Measurements from ENCODE around the gene KCNH3.
A peak's percentile ranks its signal among the peaks of the same experiment; 100 is the strongest.
"Not testable (repeated sequence)": the region's sequence is repeated elsewhere in the genome, so short reads cannot be mapped to it uniquely, and the experiment has no call there.

KCNH3 gene
- 6.4 reads per million, percentile 24 among the genes with 10 or more reads in this experiment for total RNA-seq

GRCh38 chr12:49538510-49539403 is at the start of gene KCNH3:
KCNH3 (plus strand) TSS chr12:49539030; CDS start chr12:49539417, 387 bp downstream.
- DNase-seq = peak; percentile 87

- DNase-seq = no peak
Measured at GRCh38 chr12:49489154-49489553, 49.7 kb upstream of the KCNH3 start.

GRCh38 chr12:49489720-49490119 is 49.1 kb upstream of the KCNH3 start:
- DNase-seq = no peak

GRCh38 chr12:49491823-49492222 is 47.0 kb upstream of the KCNH3 start:
- no peak for DNase-seq

- DNase-seq = no peak
Measured at GRCh38 chr12:49493900-49494299, 44.9 kb upstream of the KCNH3 start.

GRCh38 chr12:49496417-49497360 is 42.1 kb upstream of the KCNH3 start:
- no peak for DNase-seq

- no peak for DNase-seq
Measured at GRCh38 chr12:49501895-49502294, 36.9 kb upstream of the KCNH3 start.

- no peak for DNase-seq
Measured at GRCh38 chr12:49502590-49502989, 36.2 kb upstream of the KCNH3 start.

GRCh38 chr12:49503674-49504180 is 35.1 kb upstream of the KCNH3 start:
- no peak for DNase-seq

- no peak for DNase-seq
Measured at GRCh38 chr12:49505672-49506071, 33.2 kb upstream of the KCNH3 start.

GRCh38 chr12:49507139-49507538 is 31.7 kb upstream of the KCNH3 start:
- no peak for DNase-seq

GRCh38 chr12:49509681-49510080 is 29.1 kb upstream of the KCNH3 start:
- not testable (repeated sequence) for DNase-seq

GRCh38 chr12:49511410-49511809 is 27.4 kb upstream of the KCNH3 start:
- DNase-seq = no peak

GRCh38 chr12:49512546-49512945 is 26.3 kb upstream of the KCNH3 start:
- no peak for DNase-seq

- no peak for DNase-seq
Measured at GRCh38 chr12:49515266-49515665, 23.6 kb upstream of the KCNH3 start.

- no peak for DNase-seq
Measured at GRCh38 chr12:49518914-49519573, 19.8 kb upstream of the KCNH3 start.

- no peak for DNase-seq
Measured at GRCh38 chr12:49519574-49519936, 19.3 kb upstream of the KCNH3 start.

- no peak for DNase-seq
Measured at GRCh38 chr12:49521389-49521788, 17.4 kb upstream of the KCNH3 start.

- no peak for DNase-seq
Measured at GRCh38 chr12:49524660-49525324, 14.0 kb upstream of the KCNH3 start.

GRCh38 chr12:49525942-49526341 is 12.9 kb upstream of the KCNH3 start:
- DNase-seq = no peak

GRCh38 chr12:49527361-49528130 is 11.3 kb upstream of the KCNH3 start:
- no peak for DNase-seq

Data from effector CD4-positive, alpha-beta T cell (primary cell).